Measurements from ENCODE around the gene PARP4. TPM values are rescaled to one million over a fixed set of nuclear protein-coding genes. Genes with fewer than 3 reads are reported as not detected.
"Not testable (repeated sequence)": the region's sequence is repeated elsewhere in the genome, so short reads cannot be mapped to it uniquely, and the experiment has no call there.

The PARP4 gene
- total and polyA plus RNA-seq, 2 donors (not counting 1 experiment from before 2014, with no cell fraction given): 41.2 to 41.8 TPM

- no peak overlapping the region for H3K27ac ChIP-seq (ENCODE audit: insufficient read depth, low read length)
- no peak overlapping the region for H3K4me3 ChIP-seq (replicated peaks in 1 of 4; ENCODE audit: control extremely low read depth in 1 of 4, insufficient read depth in 1 of 4, low read depth in 3 of 4, low read length in 4 of 4)
- H3K4me2 ChIP-seq (ENCODE audit: extremely low read depth, insufficient read depth, low read length): no peak overlapping the region
- H3K9ac ChIP-seq (ENCODE audit: insufficient read depth, low read length): no peak overlapping the region
- TF ChIP-seq CTCF (conservative IDR thresholded peaks at IDR 0.05 in 1 of 2, IDR thresholded peaks at IDR 0.05 in 1 of 2; ENCODE audit: low read depth in 1 of 2, low read length in 2 of 2): no peak
- no peak for TF ChIP-seq EZH2 (IDR thresholded peaks at IDR 0.05; ENCODE audit: low read length, missing control alignments)
- no peaks in the 10 kb centered on the region for H3K4me1 ChIP-seq (ENCODE audit: control insufficient read depth, extremely low read depth, insufficient read depth, low read length)
- H3K79me2 ChIP-seq (ENCODE audit: control insufficient read depth, insufficient read depth, low read length): no peaks in the 10 kb centered on the region
- H4K20me1 ChIP-seq (ENCODE audit: control insufficient read depth, extremely low read depth, insufficient read depth, low read length): no peaks in the 10 kb centered on the region
- DNase-seq (ENCODE audit: low read depth in 2 of 2): no peak
- no peak overlapping the region for H2AFZ ChIP-seq (ENCODE audit: low read length)
- H3K9me3 ChIP-seq (ENCODE audit: control insufficient read depth, insufficient read depth, low read depth, low read length): no peaks in the 10 kb centered on the region
- H3K27me3 ChIP-seq (ENCODE audit: control insufficient read depth, insufficient read depth, low read length): peaks cover 9% of the 10 kb centered on the region
- no peaks in the 10 kb centered on the region for H3K36me3 ChIP-seq (ENCODE audit: control insufficient read depth, insufficient read depth, low read length)
These were observed 44.5 kb upstream of the PARP4 start for GRCh38 chr13:24557081-24557480.

- H3K4me1 ChIP-seq (ENCODE audit: control insufficient read depth, extremely low read depth, insufficient read depth, low read length); H3K79me2 ChIP-seq (ENCODE audit: control insufficient read depth, insufficient read depth, low read length); H3K4me2 ChIP-seq (ENCODE audit: extremely low read depth, insufficient read depth, low read length); H3K36me3 ChIP-seq (ENCODE audit: control insufficient read depth, insufficient read depth, low read length); H3K27me3 ChIP-seq (ENCODE audit: control insufficient read depth, insufficient read depth, low read length); H2AFZ ChIP-seq (ENCODE audit: low read length); H3K4me3 ChIP-seq (replicated peaks in 1 of 4; ENCODE audit: control extremely low read depth in 1 of 4, insufficient read depth in 1 of 4, low read depth in 3 of 4, low read length in 4 of 4); H3K9ac ChIP-seq (ENCODE audit: insufficient read depth, low read length); H3K9me3 ChIP-seq (ENCODE audit: control insufficient read depth, insufficient read depth, low read depth, low read length); H3K27ac ChIP-seq (ENCODE audit: insufficient read depth, low read length); H4K20me1 ChIP-seq (ENCODE audit: control insufficient read depth, extremely low read depth, insufficient read depth, low read length); DNase-seq (ENCODE audit: low read depth in 2 of 2): not testable (repeated sequence)
These were observed 41.3 kb upstream of the PARP4 start for GRCh38 chr13:24553892-24554291.

- DNase-seq (ENCODE audit: low read depth in 2 of 2): peak in 1 of 2 donors; percentile 10
- H4K20me1 ChIP-seq (ENCODE audit: control insufficient read depth, extremely low read depth, insufficient read depth, low read length); H3K27me3 ChIP-seq (ENCODE audit: control insufficient read depth, insufficient read depth, low read length); H3K9ac ChIP-seq (ENCODE audit: insufficient read depth, low read length); H3K79me2 ChIP-seq (ENCODE audit: control insufficient read depth, insufficient read depth, low read length); H3K4me1 ChIP-seq (ENCODE audit: control insufficient read depth, extremely low read depth, insufficient read depth, low read length); H3K36me3 ChIP-seq (ENCODE audit: control insufficient read depth, insufficient read depth, low read length); H3K4me2 ChIP-seq (ENCODE audit: extremely low read depth, insufficient read depth, low read length); H2AFZ ChIP-seq (ENCODE audit: low read length); H3K27ac ChIP-seq (ENCODE audit: insufficient read depth, low read length); H3K9me3 ChIP-seq (ENCODE audit: control insufficient read depth, insufficient read depth, low read depth, low read length): not testable (repeated sequence)
- TF ChIP-seq EZH2 (IDR thresholded peaks at IDR 0.05; ENCODE audit: low read length, missing control alignments): peak; percentile 47
- H3K4me3 ChIP-seq (replicated peaks in 1 of 4; ENCODE audit: control extremely low read depth in 1 of 4, insufficient read depth in 1 of 4, low read depth in 3 of 4, low read length in 4 of 4): peak overlapping the region in 3 of 4 experiments; percentile 9 to 45 (median 31)
These were observed 29.1 kb upstream of the PARP4 start for GRCh38 chr13:24541476-24542352.

GRCh38 chr13:24541127-24541475, 28.5 kb upstream of the PARP4 start:
- Histone ChIP-seq H3K4me2 (ENCODE audit: extremely low read depth, insufficient read depth, low read length) (no peak overlapping the region), H4K20me1 (ENCODE audit: control insufficient read depth, extremely low read depth, insufficient read depth, low read length) (no peaks in the 10 kb centered on the region), H3K27me3 (ENCODE audit: control insufficient read depth, insufficient read depth, low read length) (peaks cover 5% of the 10 kb centered on the region), H3K79me2 (ENCODE audit: control insufficient read depth, insufficient read depth, low read length) (no peaks in the 10 kb centered on the region), H3K4me3 (replicated peaks in 1 of 4; ENCODE audit: control extremely low read depth in 1 of 4, insufficient read depth in 1 of 4, low read depth in 3 of 4, low read length in 4 of 4) (peak overlapping the region in 1 of 4 experiments; percentile 45), H3K9me3 (ENCODE audit: control insufficient read depth, insufficient read depth, low read depth, low read length) (no peaks in the 10 kb centered on the region), H3K9ac (ENCODE audit: insufficient read depth, low read length) (no peak overlapping the region), H3K36me3 (ENCODE audit: control insufficient read depth, insufficient read depth, low read length) (no peaks in the 10 kb centered on the region), H3K4me1 (ENCODE audit: control insufficient read depth, extremely low read depth, insufficient read depth, low read length) (no peaks in the 10 kb centered on the region), H3K27ac (ENCODE audit: insufficient read depth, low read length) (no peak overlapping the region), H2AFZ (ENCODE audit: low read length) (no peak overlapping the region)
- no peak for TF ChIP-seq EZH2 (IDR thresholded peaks at IDR 0.05; ENCODE audit: low read length, missing control alignments)
- no peak for TF ChIP-seq CTCF (conservative IDR thresholded peaks at IDR 0.05 in 1 of 2, IDR thresholded peaks at IDR 0.05 in 1 of 2; ENCODE audit: low read depth in 1 of 2, low read length in 2 of 2)
- DNase-seq (ENCODE audit: low read depth in 2 of 2): no peak

All from fibroblast of lung (primary cell).